Caco-2 (cell line): ENCODE measurements around the gene GIT2. TPM values are rescaled to one million over a fixed set of nuclear protein-coding genes. Genes with fewer than 3 reads are reported as not detected.

Source experiments
- BruUV-seq: library from RNA; stranded (reverse); fragments of 400-500 nt; replicated peaks from 2 replicates; lab custom pipeline; 2021; lab: Mats Ljungman, UMichigan
- CTCF ChIA-PET: fragments of 300-600 bp; sonication (Branson Sonifier 250); formaldehyde crosslinking; loops from one replicate; lab custom pipeline; 2022; ENCODE audit warnings: antibody characterized with exemption; lab: Charles Lee
- POLR2A ChIA-PET: fragments of 300-600 bp; sonication (Branson Sonifier 250); formaldehyde crosslinking; loops from one replicate; lab custom pipeline; 2022; ENCODE audit warnings: antibody characterized with exemption; lab: Charles Lee
- DNase-seq, 2 experiments: peaks; one replicate each; pipeline versions ENCODE4 v3.0.0 to v3.0.0-alpha.2; 2020 to 2022
- H3K27me3 ChIP-seq: replicated peaks from 2 replicates; pipeline ENCODE4 v1.6.0; 2011; ENCODE audit warnings: low read length; ENCODE audit not compliant: control insufficient read depth, insufficient read depth
- H3K36me3 ChIP-seq: 2 replicates; pipeline ENCODE4 v1.5.1; 2011; ENCODE audit warnings: low read length; ENCODE audit not compliant: control insufficient read depth, insufficient read depth
- H3K4me1 ChIP-seq: fragments of 250-450 bp; sonication (Bioruptor Pico); 2 replicates; pipeline ENCODE4 v1.5.1; 2020; ENCODE audit warnings: mild to moderate bottlenecking
- H3K4me3 ChIP-seq: 2 replicates; pipeline ENCODE4 v1.5.1; 2011; ENCODE audit warnings: low read depth, mild to moderate bottlenecking, control low read depth, low read length
- H3K9me3 ChIP-seq: fragments of 250-450 bp; sonication (Bioruptor Pico); 2 replicates; pipeline ENCODE4 v1.5.1; 2020; ENCODE audit warnings: mild to moderate bottlenecking, moderate library complexity
- H3K27ac Mint-ChIP-seq: one replicate; pipeline ENCODE4 v1.8.0; 2022; ENCODE audit warnings: mixed read lengths; ENCODE audit not compliant: unreplicated experiment
- H3K27me3 Mint-ChIP-seq: one replicate; pipeline ENCODE4 v1.8.0; 2022; ENCODE audit warnings: mixed read lengths; ENCODE audit not compliant: insufficient read depth, unreplicated experiment
- H3K36me3 Mint-ChIP-seq: one replicate; pipeline ENCODE4 v1.8.0; 2022; ENCODE audit warnings: mild to moderate bottlenecking, mixed read lengths; ENCODE audit not compliant: insufficient read depth, unreplicated experiment
- H3K4me1 Mint-ChIP-seq: one replicate; pipeline ENCODE4 v1.8.0; 2022; ENCODE audit warnings: low read depth, mixed read lengths; ENCODE audit not compliant: unreplicated experiment
- H3K4me3 Mint-ChIP-seq: one replicate; pipeline ENCODE4 v1.8.0; 2022; ENCODE audit warnings: mild to moderate bottlenecking, moderate library complexity, mixed read lengths; ENCODE audit not compliant: unreplicated experiment
- H3K9me3 Mint-ChIP-seq: one replicate; pipeline ENCODE4 v1.8.0; 2022; ENCODE audit warnings: mixed read lengths; ENCODE audit not compliant: unreplicated experiment
- intact Hi-C: fragments of 100-400 bp; cut with micrococcal nuclease; formaldehyde crosslinking; loops from one replicate; pipeline ENCODE4 v1.10.0; 2022; ENCODE audit not compliant: unreplicated experiment
- total RNA-seq: library from RNA; stranded (reverse); gene quantifications from 2 replicates; pipeline ENCODE4 v1.2.3, GENCODE V29; 2022
- TF ChIP-seq, protein P1 (sequence below), 2 experiments: fragments of 200-600 bp in 1 of 2; IDR thresholded peaks; 1 replicate in 1 of 2; 2 replicates in 1 of 2; pipeline versions ENCODE4 v1.5.1 to v1.8.0; 2011 to 2022; ENCODE audit warnings: antibody characterized with exemption in 1 of 2, control low read depth in 1 of 2, inconsistent platforms in 1 of 2, low read depth in 1 of 2, low read length in 1 of 2, mild to moderate bottlenecking in 1 of 2, moderate library complexity in 1 of 2; ENCODE audit not compliant: insufficient read depth in 1 of 2, severe bottlenecking in 1 of 2, unreplicated experiment in 1 of 2

GIT2 gene
- total RNA-seq, 1 experiment from 2014 or later = 29.3 TPM

DNA sequence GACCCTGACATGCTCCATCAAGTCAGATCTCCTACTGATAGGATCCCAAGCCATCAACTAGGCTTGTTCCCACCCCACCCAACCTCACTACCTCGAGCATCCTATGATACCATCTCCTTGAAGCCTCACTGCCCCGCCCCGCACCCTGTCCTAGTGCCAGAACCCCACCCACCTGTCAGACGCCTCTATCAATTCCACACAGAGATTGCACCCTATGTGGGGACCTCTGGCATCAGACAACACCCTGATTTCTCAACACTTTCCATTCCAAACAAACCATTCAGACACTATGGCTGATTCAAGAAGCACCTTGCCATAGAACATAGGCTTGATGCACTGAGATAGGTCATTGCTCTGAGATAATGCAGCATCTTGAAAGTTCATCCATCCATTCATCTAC lies 112.7 kb downstream of the GIT2 start:
- Mint-ChIP-seq H3K27ac (no peak overlapping the region), H3K4me3 (no peak overlapping the region), H3K4me1 (peaks cover 25% of the 10 kb centered on the region), H3K36me3 (peaks cover 4% of the 10 kb centered on the region), H3K27me3 (no peaks in the 10 kb centered on the region), H3K9me3 (no peaks in the 10 kb centered on the region)
- Histone ChIP-seq H3K36me3 (no peaks in the 10 kb centered on the region), H3K27me3 (no peaks in the 10 kb centered on the region; the same call in 1 of the 2 replicates), H3K4me1 (peaks cover 12% of the 10 kb centered on the region), H3K9me3 (no peaks in the 10 kb centered on the region), H3K4me3 (no peak overlapping the region)
- intact Hi-C loops = no loop called here
- TF ChIP-seq, protein P1, sequence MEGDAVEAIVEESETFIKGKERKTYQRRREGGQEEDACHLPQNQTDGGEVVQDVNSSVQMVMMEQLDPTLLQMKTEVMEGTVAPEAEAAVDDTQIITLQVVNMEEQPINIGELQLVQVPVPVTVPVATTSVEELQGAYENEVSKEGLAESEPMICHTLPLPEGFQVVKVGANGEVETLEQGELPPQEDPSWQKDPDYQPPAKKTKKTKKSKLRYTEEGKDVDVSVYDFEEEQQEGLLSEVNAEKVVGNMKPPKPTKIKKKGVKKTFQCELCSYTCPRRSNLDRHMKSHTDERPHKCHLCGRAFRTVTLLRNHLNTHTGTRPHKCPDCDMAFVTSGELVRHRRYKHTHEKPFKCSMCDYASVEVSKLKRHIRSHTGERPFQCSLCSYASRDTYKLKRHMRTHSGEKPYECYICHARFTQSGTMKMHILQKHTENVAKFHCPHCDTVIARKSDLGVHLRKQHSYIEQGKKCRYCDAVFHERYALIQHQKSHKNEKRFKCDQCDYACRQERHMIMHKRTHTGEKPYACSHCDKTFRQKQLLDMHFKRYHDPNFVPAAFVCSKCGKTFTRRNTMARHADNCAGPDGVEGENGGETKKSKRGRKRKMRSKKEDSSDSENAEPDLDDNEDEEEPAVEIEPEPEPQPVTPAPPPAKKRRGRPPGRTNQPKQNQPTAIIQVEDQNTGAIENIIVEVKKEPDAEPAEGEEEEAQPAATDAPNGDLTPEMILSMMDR (IDR thresholded peaks at IDR 0.05; ENCODE audit: insufficient read depth in 1 of 2, low read depth in 1 of 2, low read length in 1 of 2, severe bottlenecking in 1 of 2, unreplicated experiment in 1 of 2) = no peak
- POLR2A ChIA-PET = no interaction called here
- no TSS peak for BruUV-seq
- CTCF ChIA-PET = no interaction called here
- no peak for DNase-seq

GRCh38 chr12:109881752-109882151 lies 114.4 kb downstream of the GIT2 start:
- Mint-ChIP-seq H3K4me1 (peaks cover 25% of the 10 kb centered on the region), H3K27ac (no peak overlapping the region), H3K27me3 (no peaks in the 10 kb centered on the region), H3K9me3 (no peaks in the 10 kb centered on the region), H3K36me3 (no peaks in the 10 kb centered on the region), H3K4me3 (no peak overlapping the region)
- BruUV-seq = no TSS peak
- no peaks in the 10 kb centered on the region for H3K36me3 ChIP-seq
- H3K27me3 ChIP-seq = no peaks in the 10 kb centered on the region; the same call in 1 of the 2 replicates
- TF ChIP-seq, protein P1 (IDR thresholded peaks at IDR 0.05; ENCODE audit: insufficient read depth in 1 of 2, low read depth in 1 of 2, low read length in 1 of 2, severe bottlenecking in 1 of 2, unreplicated experiment in 1 of 2) = no peak
- POLR2A ChIA-PET = no interaction called here
- no peaks in the 10 kb centered on the region for H3K9me3 ChIP-seq
- peaks cover 12% of the 10 kb centered on the region for H3K4me1 ChIP-seq
- DNase-seq = no peak
- intact Hi-C loops = no loop called here
- CTCF ChIA-PET = interaction anchor here (1.5 kb wide), 1 partner anchor 36 kb away, joined by 5 read pairs; no protein-coding TSS in a partner anchor
- no peak overlapping the region for H3K4me3 ChIP-seq

DNA sequence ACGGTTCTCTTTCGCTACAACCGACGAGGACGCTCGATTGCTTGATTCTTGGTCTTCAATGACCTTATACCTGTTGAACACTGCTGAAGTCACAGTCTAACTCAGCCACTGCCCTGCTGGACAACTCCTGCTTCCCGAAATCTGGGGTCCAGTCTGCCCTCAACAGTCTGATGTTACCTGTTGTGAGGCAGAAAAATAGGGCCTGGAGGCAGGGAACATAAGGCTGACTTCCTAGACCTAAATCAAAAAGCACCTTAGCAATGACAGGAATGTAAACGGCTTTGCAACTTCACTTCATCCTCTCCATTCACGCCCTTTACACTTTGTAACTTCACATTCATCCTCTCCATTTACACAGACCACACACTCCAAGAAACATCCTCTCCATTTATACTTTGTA lies 115.2 kb downstream of the GIT2 start:
- Mint-ChIP-seq H3K4me3 (peak overlapping the region; percentile 71), H3K27me3 (no peaks in the 10 kb centered on the region), H3K36me3 (no peaks in the 10 kb centered on the region), H3K9me3 (no peaks in the 10 kb centered on the region), H3K27ac (peak overlapping the region; percentile 27), H3K4me1 (peaks cover 25% of the 10 kb centered on the region)
- TF ChIP-seq, protein P1 (IDR thresholded peaks at IDR 0.05; ENCODE audit: insufficient read depth in 1 of 2, low read depth in 1 of 2, low read length in 1 of 2, severe bottlenecking in 1 of 2, unreplicated experiment in 1 of 2) = no peak
- Histone ChIP-seq H3K27me3 (no peaks in the 10 kb centered on the region; the same call in 1 of the 2 replicates), H3K4me1 (peaks cover 17% of the 10 kb centered on the region), H3K36me3 (no peaks in the 10 kb centered on the region), H3K9me3 (no peaks in the 10 kb centered on the region), H3K4me3 (peak overlapping the region; percentile 39)
- intact Hi-C loops = loop anchor here (1.0 kb wide), 2 partner anchors 28 to 76 kb away; no protein-coding TSS in a partner anchor
- ChIA-PET CTCF (interaction anchor here (1.5 kb wide), 1 partner anchor 36 kb away, joined by 5 read pairs; no protein-coding TSS in a partner anchor), POLR2A (no interaction called here)
- BruUV-seq = no TSS peak
- DNase-seq = no peak
